Transverse colon (tissue), 4 donors: ENCODE measurements around the gene ABLIM2. TPM values are rescaled to one million over a fixed set of nuclear protein-coding genes. Genes with fewer than 3 reads are reported as not detected.

Experiments used
- DNase-seq: peaks from one replicate; pipeline ENCODE4 v3.0.0-alpha.2; 2019
- H3K27ac ChIP-seq, 4 donors: fragments of 200-600 bp; sonication (generic); 2 replicates each; pipeline ENCODE4 v1.5.1; 2016 to 2018; ENCODE audit warnings: inconsistent platforms in 4 of 4
- H3K27me3 ChIP-seq: fragments of 200-600 bp; sonication (generic); 2 replicates; pipeline ENCODE4 v1.5.1; 2017; ENCODE audit warnings: inconsistent platforms
- H3K36me3 ChIP-seq, 4 donors: fragments of 200-600 bp; sonication (generic); 2 replicates each; pipeline ENCODE4 v1.5.1; 2017 to 2019; ENCODE audit warnings: inconsistent platforms in 4 of 4
- H3K4me1 ChIP-seq, 4 donors: fragments of 200-600 bp; sonication (generic); 2 replicates each; pipeline ENCODE4 v1.5.1; 2017 to 2020; ENCODE audit warnings: inconsistent platforms in 4 of 4
- H3K4me3 ChIP-seq, 4 donors: fragments of 200-600 bp; sonication (generic); 1 replicate in 1 of 4; 2 replicates in 3 of 4; pipeline versions ENCODE4 v1.5.1 to v1.6.1; 2017 to 2019; ENCODE audit warnings: inconsistent platforms in 4 of 4
- H3K9me3 ChIP-seq, 2 donors: fragments of 200-600 bp; sonication (generic); 2 replicates each; pipeline ENCODE4 v1.5.1; 2017 to 2019; ENCODE audit warnings: inconsistent platforms in 2 of 2
- CTCF ChIP-seq, 5 experiments: fragments of 200-600 bp in 3 of 5; fragments of 450-650 bp in 2 of 5; sonication (generic) in 3 of 5; IDR thresholded peaks; 1 replicate in 2 of 5; 2 replicates in 3 of 5; pipeline ENCODE4 v1.5.1; 2016 to 2017; ENCODE audit warnings: antibody characterized with exemption in 5 of 5, inconsistent platforms in 3 of 5, mild to moderate bottlenecking in 2 of 5, moderate library complexity in 1 of 5
- EP300 ChIP-seq: sonication (generic); formaldehyde crosslinking; IDR thresholded peaks from one replicate; pipeline ENCODE4 v1.6.1; 2017; ENCODE audit warnings: antibody characterized with exemption, low read depth
- POLR2A ChIP-seq: fragments of 450-650 bp; IDR thresholded peaks from one replicate; pipeline ENCODE4 v1.6.1; 2016; ENCODE audit warnings: antibody characterized with exemption, mild to moderate bottlenecking, moderate library complexity
- POLR2AphosphoS5 ChIP-seq, 3 donors: sonication (generic); formaldehyde crosslinking; IDR thresholded peaks; one replicate each; pipeline ENCODE4 v1.6.1; 2016; ENCODE audit warnings: antibody characterized with exemption in 3 of 3
- WGBS, 2 donors: methylation state at CpG; one replicate each; pipeline ENCODE4 v1.1.5; 2018; ENCODE audit warnings: low coverage in 1 of 2; 5-methylcytosine and 5-hydroxymethylcytosine counted together
- in situ Hi-C, 4 donors: fragments of 200-750 bp; cut with MboI; loops; one replicate each; pipeline versions ENCODE4 v1.15.0 to v1.15.1; 2017; ENCODE audit warnings: low sequenced_read_pairs in 3 of 4, low pct_ligation_motif_present in 1 of 4, low pct_unique_long_range_greater_than_20kb in 1 of 4
- intact Hi-C: fragments of 100-400 bp; cut with DNase I; formaldehyde crosslinking; loops from one replicate; pipeline ENCODE4 v1.15.1; 2023; ENCODE audit warnings: low total_unique reads
- total RNA-seq, 4 donors: library from RNA; depleted of rRNA; stranded (reverse); fragments of >200 nt; gene quantifications; one replicate each; pipeline ENCODE4 v1.1.0, GENCODE V29; 2016

ABLIM2 gene
- total RNA-seq, 4 donors from 2014 or later: 3.2 to 58.4 (median 14.2) TPM

GRCh38 chr4:8189551-8190466 lies 31.2 kb upstream of the ABLIM2 start:
- Histone ChIP-seq H3K9me3 (no peaks in the 10 kb centered on the region), H3K4me1 (peaks cover 0 to 29% (median 11%) of the 10 kb centered on the region in 4 donors), H3K27ac (peak overlapping the region; percentile 60 to 71 (median 64)), H3K27me3 (no peaks in the 10 kb centered on the region), H3K4me3 (no peak overlapping the region), H3K36me3 (no peaks in the 10 kb centered on the region)
- intact Hi-C loops (no loop called here), in situ Hi-C loops (no loop called here)
- WGBS, 2 donors: 83 to 90% methylated on average over 2 to 26 of the region's 26 CpGs
- no peak for TF ChIP-seq CTCF (IDR thresholded peaks at IDR 0.05)
- DNase-seq: no peak

- intact Hi-C loops: no loop called here
- H3K36me3 ChIP-seq: no peaks in the 10 kb centered on the region
- H3K4me1 ChIP-seq: peaks cover 0 to 29% (median 11%) of the 10 kb centered on the region in 4 donors
- H3K27me3 ChIP-seq: no peaks in the 10 kb centered on the region
- 55% methylated on average over 27 of the region's 29 CpGs; no CpG with 5 or more reads in 1 of the 2 donors for WGBS, 2 donors
- no peak for TF ChIP-seq POLR2AphosphoS5 (IDR thresholded peaks at IDR 0.05)
- TF ChIP-seq POLR2A: no peak
- TF ChIP-seq EP300: no peak
- no peak for TF ChIP-seq CTCF (IDR thresholded peaks at IDR 0.05)
- H3K4me3 ChIP-seq: no peak overlapping the region
- H3K27ac ChIP-seq: no peak overlapping the region
- no peak for DNase-seq
- in situ Hi-C loops: no loop called here
- H3K9me3 ChIP-seq: no peaks in the 10 kb centered on the region
These were observed 30.3 kb upstream of the ABLIM2 start for GRCh38 chr4:8188743-8189550.

- H3K36me3 ChIP-seq: no peaks in the 10 kb centered on the region
- H3K4me1 ChIP-seq: peaks cover 0 to 31% (median 12%) of the 10 kb centered on the region in 4 donors
- 84% methylated on average over 11 of the region's 12 CpGs; no CpG with 5 or more reads in 1 of the 2 donors for WGBS, 2 donors
- no peak overlapping the region for H3K4me3 ChIP-seq
- intact Hi-C loops: no loop called here
- in situ Hi-C loops: no loop called here
- TF ChIP-seq EP300: no peak
- TF ChIP-seq POLR2A: no peak
- no peak for TF ChIP-seq POLR2AphosphoS5 (IDR thresholded peaks at IDR 0.05)
- no peak for TF ChIP-seq CTCF (IDR thresholded peaks at IDR 0.05)
- H3K9me3 ChIP-seq: no peaks in the 10 kb centered on the region
- H3K27me3 ChIP-seq: no peaks in the 10 kb centered on the region
- no peak for DNase-seq
- H3K27ac ChIP-seq: no peak overlapping the region
These were observed 29.5 kb upstream of the ABLIM2 start for GRCh38 chr4:8188085-8188484.

GRCh38 chr4:8185930-8186329 lies 27.3 kb upstream of the ABLIM2 start:
- DNase-seq: no peak
- no peaks in the 10 kb centered on the region for H3K36me3 ChIP-seq
- intact Hi-C loops (no loop called here), in situ Hi-C loops (no loop called here)
- H3K4me3 ChIP-seq: no peak overlapping the region
- H3K9me3 ChIP-seq: no peaks in the 10 kb centered on the region
- 82 to 83% methylated on average over 8 to 9 of the region's 9 CpGs for WGBS, 2 donors
- peaks cover 0 to 40% (median 25%) of the 10 kb centered on the region in 4 donors for H3K4me1 ChIP-seq
- H3K27ac ChIP-seq: no peak overlapping the region
- H3K27me3 ChIP-seq: no peaks in the 10 kb centered on the region
- TF ChIP-seq POLR2AphosphoS5 (IDR thresholded peaks at IDR 0.05): no peak
